Activated T-cell treated with anti-CD3 and anti-CD28 coated beads, Interleukin-2, amount 50 U/mL, for 48 hours (primary cell): ENCODE data around the gene RABGAP1L.
"Not testable (repeated sequence)": the region's sequence is repeated elsewhere in the genome, so short reads cannot be mapped to it uniquely, and the experiment has no call there.

Source experiments
- DNase-seq, 2 experiments: peaks; one replicate each; pipeline ENCODE4 v3.0.0-alpha.2; 2020

The RABGAP1L gene

GRCh38 chr1:174623324-174624035 lies 464.2 kb downstream of the RABGAP1L start:
- no peak for DNase-seq

DNA sequence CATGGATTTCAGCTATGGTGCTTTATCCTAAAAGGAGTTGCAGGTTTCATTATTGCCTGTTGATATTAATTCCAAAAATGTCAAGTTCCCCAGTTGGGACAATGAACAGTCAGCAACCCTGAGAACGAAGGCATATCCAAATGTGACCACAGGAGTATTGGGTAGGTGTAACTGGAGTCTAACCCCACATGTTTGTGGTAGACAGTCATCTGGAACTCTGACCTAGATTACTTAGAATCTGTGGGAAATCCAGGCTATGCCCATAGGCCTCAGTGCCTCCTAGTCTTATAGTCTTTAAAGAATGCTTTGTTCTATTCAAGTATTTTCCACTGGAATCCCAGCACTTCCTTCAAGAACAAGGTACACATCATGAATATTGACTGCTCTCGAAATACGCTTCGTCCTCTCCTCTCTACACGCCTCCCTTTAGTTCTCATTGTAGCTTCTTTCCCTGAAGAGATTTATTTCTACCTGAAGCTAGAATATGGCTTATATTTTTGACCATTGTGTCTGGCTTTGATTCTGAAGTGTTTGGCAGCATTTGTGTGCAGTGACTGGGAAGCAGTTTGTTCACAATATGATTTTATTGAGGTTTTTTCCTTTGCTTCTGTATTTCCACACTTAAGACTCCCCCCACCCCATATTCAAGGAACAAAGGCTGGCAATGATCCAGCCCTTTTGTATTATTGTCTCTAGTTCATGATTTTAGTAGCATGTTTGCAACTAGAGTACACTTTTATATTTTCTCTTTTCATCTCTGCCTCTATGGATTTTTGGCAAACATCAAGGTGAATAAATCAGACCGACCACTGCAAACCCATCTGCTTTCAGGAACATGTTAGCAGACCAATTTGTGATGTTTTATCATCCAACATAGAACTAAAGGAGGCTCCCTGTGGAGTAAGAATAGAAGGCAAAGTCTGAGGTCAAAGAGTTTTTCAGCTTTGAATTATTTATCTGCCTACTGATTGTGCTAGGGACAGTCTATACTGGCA lies 467.0 kb downstream of the RABGAP1L start:
- no peak for DNase-seq

DNA sequence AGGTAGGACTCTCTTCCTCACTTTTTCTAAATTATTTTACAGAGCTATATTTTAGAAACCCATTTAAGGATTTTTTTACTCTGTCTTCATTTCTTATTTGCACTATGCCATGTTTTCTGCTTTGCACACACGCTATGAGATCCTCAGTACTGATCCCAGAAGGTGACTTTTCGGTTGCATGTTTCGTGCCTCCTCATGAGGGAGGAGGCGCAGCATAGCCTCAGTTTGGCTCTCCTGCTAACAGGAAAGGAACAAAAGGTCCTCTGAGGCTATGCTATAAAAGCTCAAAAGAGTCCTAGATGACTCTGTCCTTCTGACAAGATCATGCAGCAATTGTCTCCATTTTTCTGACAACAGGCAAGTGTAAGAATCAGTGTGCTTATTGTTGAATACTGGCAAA lies 478.2 kb downstream of the RABGAP1L start:
- DNase-seq: no peak

- no peak for DNase-seq
These were observed 480.1 kb downstream of the RABGAP1L start for GRCh38 chr1:174639461-174639860.

- DNase-seq: no peak
These were observed 481.5 kb downstream of the RABGAP1L start for GRCh38 chr1:174640783-174641182.

DNA sequence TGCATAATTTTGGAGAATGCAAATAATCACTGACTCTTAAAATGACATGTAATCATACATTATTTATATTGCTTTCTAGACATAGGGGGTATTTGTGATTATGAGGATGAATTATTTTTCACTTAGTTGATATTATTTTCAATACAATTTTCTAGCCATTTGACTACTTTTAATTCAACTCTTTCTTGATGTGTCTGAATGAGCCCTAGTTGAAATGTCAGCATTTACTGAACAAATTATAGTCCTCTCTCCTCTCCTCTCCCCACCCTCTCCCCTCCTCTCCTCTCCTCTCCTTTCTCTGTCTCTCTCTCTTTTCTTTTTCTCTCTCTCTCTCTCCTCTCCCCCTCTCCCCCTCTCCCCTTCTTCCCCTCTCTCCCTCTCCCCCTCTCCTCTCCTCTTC lies 483.1 kb downstream of the RABGAP1L start:
- DNase-seq: no peak

DNA sequence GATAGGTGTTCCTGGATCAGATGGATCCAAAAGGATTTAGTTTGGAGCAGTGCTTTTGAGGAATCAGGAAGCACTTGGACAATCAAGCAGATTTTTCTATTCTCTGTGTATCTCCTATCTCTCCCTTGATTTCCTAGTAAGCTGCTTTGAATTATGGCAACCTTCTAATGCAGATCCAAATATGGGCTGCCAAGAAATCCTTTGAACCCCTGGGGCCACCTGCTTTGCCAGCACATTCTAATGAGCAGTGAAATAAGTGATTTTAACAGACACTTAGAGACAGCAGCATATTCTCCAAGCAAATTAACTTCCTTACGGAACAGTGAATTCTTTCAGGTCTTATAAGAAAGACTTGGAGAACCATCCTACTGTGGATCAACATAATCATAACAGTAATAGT lies 483.9 kb downstream of the RABGAP1L start:
- DNase-seq: no peak

DNA sequence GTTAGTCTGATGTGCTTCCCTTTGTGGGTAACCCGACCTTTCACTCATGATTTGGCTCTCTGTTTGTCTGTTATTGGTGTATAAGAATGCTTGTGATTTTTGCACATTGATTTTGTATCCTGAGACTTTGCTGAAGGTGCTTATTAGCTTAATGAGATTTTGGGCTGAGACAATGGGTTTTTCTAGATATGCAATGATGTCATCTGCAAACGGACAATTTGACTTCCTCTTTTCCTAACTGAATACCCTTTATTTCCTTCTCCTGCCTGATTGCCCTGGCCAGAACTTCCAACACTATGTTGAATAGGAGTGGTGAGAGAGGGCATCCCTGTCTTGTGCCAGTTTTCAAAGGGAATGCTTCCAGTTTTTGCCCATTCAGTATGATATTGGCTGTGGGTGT lies 490.3 kb downstream of the RABGAP1L start:
- not testable (repeated sequence) for DNase-seq

DNA sequence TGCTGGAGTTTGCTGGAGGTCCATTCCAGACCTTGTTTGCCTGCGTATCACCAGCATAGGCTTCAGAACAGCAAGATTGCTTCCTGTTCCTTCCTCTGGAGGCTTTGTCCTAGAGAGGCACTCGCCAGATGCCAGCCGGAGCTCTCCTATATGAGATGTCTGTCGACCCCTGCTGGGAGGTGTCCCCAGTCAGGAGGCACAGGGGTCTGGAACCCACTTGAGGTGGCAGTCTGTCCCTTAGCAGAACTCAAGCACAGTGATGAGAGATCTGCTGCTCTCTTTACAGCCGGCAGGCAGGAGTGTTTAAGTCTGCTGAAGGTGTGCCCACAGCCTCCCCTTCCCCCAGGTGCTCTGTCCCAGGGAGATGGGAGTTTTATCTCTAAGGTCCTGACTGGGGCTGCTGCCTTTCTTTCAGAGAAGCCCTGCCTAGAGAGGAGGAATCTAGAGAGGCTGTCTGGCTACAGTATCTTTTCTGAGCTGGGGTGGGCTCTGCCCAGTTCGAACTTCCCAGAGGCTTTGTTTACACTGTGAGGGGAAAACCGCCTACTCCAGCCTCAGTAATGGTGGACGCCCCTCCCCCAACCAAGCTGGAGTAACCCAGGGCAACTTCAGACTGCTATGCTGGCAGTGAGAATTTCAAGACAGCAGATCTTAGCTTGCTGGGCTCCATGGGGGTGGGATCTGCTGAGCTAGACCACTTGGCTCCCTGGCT lies 493.4 kb downstream of the RABGAP1L start:
- no peak for DNase-seq

DNA sequence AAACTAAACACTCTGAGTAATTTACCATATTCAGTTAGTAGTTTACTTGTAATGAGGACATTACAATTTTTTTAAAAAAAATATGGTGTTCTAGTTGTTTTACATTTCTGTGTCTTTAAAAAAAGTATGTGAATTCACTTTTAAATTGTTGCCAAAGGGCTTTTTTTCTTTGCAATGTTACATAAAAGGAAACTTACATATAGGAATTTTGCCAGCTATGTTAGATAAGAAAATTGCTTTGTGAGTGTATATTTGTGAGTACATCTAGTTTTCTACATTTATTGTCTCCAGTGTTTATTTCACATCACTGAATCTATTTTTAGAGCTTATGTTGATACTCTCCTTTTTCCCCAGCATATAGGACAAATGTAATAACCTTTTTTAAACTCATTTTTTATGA lies 495.2 kb downstream of the RABGAP1L start:
- no peak for DNase-seq

- DNase-seq: no peak
These were observed 497.2 kb downstream of the RABGAP1L start for GRCh38 chr1:174656409-174657059.

DNA sequence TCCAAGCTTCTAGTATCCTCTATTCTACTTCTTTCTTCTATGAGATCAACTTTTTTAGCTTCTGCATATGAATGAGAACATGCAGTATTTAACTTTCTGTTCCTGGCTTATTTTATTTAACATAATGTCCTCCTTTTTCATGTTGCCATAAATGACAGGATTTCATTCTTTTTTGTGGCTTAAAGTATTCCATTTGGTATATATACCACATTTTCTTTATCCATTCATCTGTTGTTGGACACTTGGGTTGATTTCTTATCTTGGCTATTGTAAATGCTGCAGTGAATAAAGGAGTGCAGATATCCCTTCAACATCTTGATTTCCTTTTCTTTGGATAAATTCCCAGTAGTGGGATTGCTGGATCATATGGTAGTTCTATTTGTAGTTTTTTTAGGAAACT lies 498.1 kb downstream of the RABGAP1L start:
- DNase-seq: no peak

GRCh38 chr1:174657893-174658292 lies 498.6 kb downstream of the RABGAP1L start:
- DNase-seq: no peak

DNA sequence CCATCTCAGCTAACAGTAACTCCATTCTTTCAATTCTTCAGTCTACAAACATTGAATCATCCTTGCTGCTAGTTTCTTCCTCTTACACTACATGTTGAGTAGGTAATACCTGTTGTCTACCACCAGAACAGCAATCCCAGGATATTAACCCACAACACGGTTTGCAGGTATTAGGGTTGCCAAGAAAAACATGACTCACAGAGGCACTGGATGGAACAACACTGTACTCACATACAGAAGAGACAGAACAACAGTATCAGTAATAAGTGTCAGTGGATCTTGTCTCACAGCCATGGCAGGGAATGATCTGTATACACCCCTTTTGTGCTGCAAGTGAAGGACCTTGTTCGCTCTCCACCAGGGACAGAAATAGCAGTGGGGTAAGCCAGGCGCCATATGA lies 500.5 kb downstream of the RABGAP1L start:
- no peak for DNase-seq

DNA sequence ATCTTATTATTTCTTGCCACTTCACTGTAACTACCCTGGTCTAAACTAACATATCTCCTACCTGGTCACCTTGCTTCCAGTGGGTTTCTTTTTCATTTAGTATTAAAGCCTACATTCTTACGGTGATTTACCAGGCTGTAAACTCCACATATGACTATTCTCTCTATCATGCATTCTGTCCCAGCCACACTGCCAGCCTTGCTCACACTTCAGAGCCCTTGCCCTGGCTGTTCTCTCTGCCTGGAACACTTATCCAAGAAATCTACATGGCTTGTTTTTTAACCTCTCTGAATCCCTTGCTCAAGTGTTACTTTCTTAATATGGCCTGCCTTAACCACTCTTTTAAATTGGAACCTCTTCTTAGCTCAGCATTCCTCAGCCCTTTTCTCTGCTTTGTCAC lies 501.2 kb downstream of the RABGAP1L start:
- no peak for DNase-seq

GRCh38 chr1:174663358-174663757 lies 504.0 kb downstream of the RABGAP1L start:
- DNase-seq: no peak

DNA sequence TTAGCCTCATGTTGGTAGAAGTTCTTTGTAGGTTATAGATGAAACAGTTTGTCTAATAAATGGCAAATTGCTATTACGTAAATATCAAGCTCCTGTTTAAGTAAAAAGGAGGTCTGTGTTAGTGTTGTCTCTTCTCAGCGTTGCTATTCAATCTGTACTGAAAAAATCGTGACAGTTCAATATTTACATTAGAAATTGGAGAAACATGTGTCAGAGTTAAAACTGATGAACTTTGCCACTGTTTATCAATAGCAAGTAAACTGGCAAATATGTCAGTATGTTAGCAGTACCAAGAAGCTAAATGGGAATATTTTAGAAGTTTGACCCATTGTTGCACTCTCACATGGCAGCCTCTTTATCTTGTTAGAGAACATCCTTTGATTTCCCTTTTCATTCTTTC lies 506.9 kb downstream of the RABGAP1L start:
- DNase-seq: no peak

DNA sequence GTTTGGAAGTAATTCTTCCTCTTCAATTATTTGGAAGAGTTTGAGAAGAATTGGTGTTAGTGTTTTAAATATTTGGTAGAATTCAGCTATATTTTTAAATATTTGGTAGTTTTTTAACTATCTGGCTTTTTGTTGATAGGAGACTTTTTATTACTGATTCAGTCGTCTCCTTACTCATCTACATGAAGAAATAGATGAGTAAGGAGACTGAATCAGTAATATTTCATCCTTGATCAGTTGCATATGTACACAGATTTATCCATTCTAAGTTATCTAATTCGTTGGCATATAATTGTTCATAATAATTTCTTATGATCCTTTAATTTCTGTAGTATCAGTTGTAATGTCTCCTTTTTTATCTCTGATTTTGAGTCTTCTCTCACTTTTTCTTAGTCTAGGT lies 512.5 kb downstream of the RABGAP1L start:
- DNase-seq: no peak

DNA sequence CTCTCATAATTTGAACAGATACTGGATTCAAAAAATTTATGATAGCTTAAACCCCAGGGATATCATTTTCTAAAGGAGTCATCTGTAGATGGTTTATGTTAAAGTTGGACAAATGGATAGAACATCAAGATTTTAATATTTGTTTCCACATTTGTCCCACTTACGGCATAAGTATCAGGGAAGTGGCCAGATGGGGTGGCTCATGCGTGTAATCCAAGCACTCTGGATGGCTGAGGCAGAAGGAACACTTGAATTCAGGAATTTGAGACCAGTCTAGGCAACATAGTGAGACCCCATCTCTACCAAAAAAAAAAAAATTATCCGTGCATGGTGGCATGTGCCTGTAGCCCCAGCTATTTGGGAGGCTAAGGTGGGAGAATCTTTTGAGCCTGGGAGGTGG lies 517.5 kb downstream of the RABGAP1L start:
- DNase-seq: no peak

DNA sequence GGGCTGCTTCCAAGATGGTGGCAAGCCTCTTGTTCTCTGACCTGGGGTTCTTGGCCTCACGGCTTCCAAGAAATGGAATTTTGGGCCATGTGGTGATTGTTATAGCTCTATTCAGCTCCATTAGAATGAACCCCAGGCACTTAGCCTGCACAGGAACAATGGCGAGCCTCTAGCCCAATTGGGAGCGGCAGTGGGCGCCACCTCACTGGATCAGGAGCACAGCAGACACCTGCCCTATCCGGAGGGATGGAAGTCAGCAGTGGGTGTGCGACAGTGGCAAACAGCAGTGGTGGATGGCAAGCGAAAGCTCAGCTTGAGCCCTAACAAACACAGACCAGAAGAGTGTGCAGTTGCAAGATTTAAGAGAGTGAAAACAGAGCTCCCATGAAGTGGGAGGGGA lies 519.3 kb downstream of the RABGAP1L start:
- DNase-seq: no peak

GRCh38 chr1:174680101-174680500 lies 520.8 kb downstream of the RABGAP1L start:
- DNase-seq: no peak

DNA sequence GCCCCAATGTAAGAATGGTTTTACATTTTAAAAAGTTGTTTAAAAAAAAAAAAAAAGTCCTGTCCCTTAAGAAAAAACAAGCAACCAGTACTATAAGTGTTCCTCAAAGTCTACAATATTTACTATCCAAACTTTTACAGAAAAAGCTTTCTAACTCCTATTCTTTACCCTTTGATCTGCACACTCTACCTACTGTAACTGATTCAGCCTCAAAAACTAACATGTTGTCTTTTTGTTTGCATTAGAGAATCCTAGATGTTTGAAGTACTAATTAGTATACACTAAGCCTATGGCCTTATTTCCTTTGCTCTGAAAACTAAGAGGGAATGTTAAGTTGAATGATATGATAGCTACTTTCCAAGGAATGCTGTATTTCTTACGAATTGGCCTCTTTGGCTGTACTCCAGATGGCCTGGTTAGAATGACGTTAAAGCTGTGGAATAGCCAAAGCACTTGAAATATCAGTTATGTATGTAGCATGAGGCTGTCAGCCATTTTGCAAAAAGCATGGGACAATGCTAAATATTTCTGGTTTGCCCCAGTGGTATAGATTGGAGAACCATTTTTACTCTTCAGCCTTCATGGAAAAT lies 523.2 kb downstream of the RABGAP1L start:
- no peak for DNase-seq

GRCh38 chr1:174686213-174686612 lies 526.9 kb downstream of the RABGAP1L start:
- DNase-seq: no peak
